ENCODE data around the gene GOPC.
"Not testable (repeated sequence)": the region's sequence is repeated elsewhere in the genome, so short reads cannot be mapped to it uniquely, and the experiment has no call there.

DNA sequence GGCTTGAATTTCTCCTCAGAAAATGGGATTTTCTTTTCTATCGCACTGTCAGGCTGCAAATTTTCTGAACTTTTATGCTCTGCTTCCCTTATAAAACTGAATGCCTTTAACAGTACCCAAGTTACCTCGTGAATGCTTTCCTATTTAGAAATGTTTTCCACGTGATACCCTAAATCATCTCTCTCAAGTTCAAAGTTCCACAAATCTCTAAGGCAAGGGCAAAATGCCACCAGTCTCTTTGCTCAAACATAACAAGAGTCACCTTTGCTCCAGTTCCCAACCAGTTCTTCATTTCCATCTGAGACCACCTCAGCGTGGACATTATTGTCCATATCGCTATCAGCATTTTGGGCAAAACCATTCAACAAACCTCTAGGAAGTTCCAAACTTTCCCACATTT, 84.3 kb downstream of the GOPC start:
- TF ChIP-seq, protein P1, sequence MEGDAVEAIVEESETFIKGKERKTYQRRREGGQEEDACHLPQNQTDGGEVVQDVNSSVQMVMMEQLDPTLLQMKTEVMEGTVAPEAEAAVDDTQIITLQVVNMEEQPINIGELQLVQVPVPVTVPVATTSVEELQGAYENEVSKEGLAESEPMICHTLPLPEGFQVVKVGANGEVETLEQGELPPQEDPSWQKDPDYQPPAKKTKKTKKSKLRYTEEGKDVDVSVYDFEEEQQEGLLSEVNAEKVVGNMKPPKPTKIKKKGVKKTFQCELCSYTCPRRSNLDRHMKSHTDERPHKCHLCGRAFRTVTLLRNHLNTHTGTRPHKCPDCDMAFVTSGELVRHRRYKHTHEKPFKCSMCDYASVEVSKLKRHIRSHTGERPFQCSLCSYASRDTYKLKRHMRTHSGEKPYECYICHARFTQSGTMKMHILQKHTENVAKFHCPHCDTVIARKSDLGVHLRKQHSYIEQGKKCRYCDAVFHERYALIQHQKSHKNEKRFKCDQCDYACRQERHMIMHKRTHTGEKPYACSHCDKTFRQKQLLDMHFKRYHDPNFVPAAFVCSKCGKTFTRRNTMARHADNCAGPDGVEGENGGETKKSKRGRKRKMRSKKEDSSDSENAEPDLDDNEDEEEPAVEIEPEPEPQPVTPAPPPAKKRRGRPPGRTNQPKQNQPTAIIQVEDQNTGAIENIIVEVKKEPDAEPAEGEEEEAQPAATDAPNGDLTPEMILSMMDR (IDR thresholded peaks at IDR 0.05), result not testable (repeated sequence)
- TF ChIP-seq POLR2A (IDR thresholded peaks at IDR 0.05), result not testable (repeated sequence)
